Medulla oblongata (tissue), 1 donor: ENCODE measurements around the gene ZNF785.
"Not testable (repeated sequence)": the region's sequence is repeated elsewhere in the genome, so short reads cannot be mapped to it uniquely, and the experiment has no call there.

Experiments
- DNase-seq: peaks from one replicate; pipeline ENCODE4 v3.0.0-alpha.2; 2015; ENCODE audit errors: extremely low spot score

The ZNF785 gene

GRCh38 chr16:30585400-30586191 is at the start of gene ZNF785:
Gene ZNF785, minus strand, starts transcription at chr16:30585697. Its CDS starts 86 bp downstream, at chr16:30585611.
- peak; percentile 100 for DNase-seq

- DNase-seq, result no peak
Measured at GRCh38 chr16:30633526-30633925, 48.0 kb upstream of the ZNF785 start.

GRCh38 chr16:30632454-30632853 is 47.0 kb upstream of the ZNF785 start:
- DNase-seq, result not testable (repeated sequence)

- peak; percentile 94 for DNase-seq
Measured at GRCh38 chr16:30628628-30629540, 43.4 kb upstream of the ZNF785 start.

- no peak for DNase-seq
Measured at GRCh38 chr16:30626236-30626635, 40.7 kb upstream of the ZNF785 start.

- DNase-seq, result no peak
Measured at GRCh38 chr16:30623536-30624283, 38.2 kb upstream of the ZNF785 start.

- no peak for DNase-seq
Measured at GRCh38 chr16:30622455-30623032, 37.0 kb upstream of the ZNF785 start.

- no peak for DNase-seq
Measured at GRCh38 chr16:30621765-30622164, 36.3 kb upstream of the ZNF785 start.

GRCh38 chr16:30620169-30620568 is 34.7 kb upstream of the ZNF785 start:
- DNase-seq, result no peak

GRCh38 chr16:30619638-30620037 is 34.1 kb upstream of the ZNF785 start:
- no peak for DNase-seq

GRCh38 chr16:30619202-30619601 is 33.7 kb upstream of the ZNF785 start:
- no peak for DNase-seq

GRCh38 chr16:30615358-30616091 is 30.0 kb upstream of the ZNF785 start:
- peak; percentile 54 for DNase-seq

GRCh38 chr16:30609926-30610839 is 24.7 kb upstream of the ZNF785 start, which contains the start of gene ZNF689:
Gene ZNF689, minus strand, starts transcription at chr16:30610389. Its CDS starts 348 bp downstream, at chr16:30610041.
- peak; percentile 99 for DNase-seq

GRCh38 chr16:30609002-30609925 is 23.8 kb upstream of the ZNF785 start:
- DNase-seq, result peak; percentile 24

GRCh38 chr16:30606004-30606403 is 20.5 kb upstream of the ZNF785 start:
- DNase-seq, result no peak

- DNase-seq, result peak; percentile 42
Measured at GRCh38 chr16:30605158-30605557, 19.7 kb upstream of the ZNF785 start.

GRCh38 chr16:30604316-30604947 is 18.9 kb upstream of the ZNF785 start:
- no peak for DNase-seq

GRCh38 chr16:30603945-30604315 is 18.4 kb upstream of the ZNF785 start:
- no peak for DNase-seq
